Breast epithelium (tissue), 4 donors: ENCODE measurements around the gene SRPRB. TPM values are rescaled to one million over a fixed set of nuclear protein-coding genes. Genes with fewer than 3 reads are reported as not detected.

Experiments
- DNase-seq, 2 donors: peaks; one replicate each; pipeline ENCODE4 v3.0.0-alpha.2; 2019; ENCODE audit warnings: low spot score in 2 of 2
- H3K27ac ChIP-seq, 2 donors: fragments of 200-600 bp; sonication (generic) in 1 of 2; one replicate each; pipeline ENCODE4 v1.5.1; 2016 to 2019; ENCODE audit warnings: mild to moderate bottlenecking in 1 of 2
- H3K27me3 ChIP-seq, 2 donors: fragments of 200-600 bp; sonication (generic) in 1 of 2; one replicate each; pipeline versions ENCODE4 v1.5.1 to v1.6.0; 2017 to 2019; ENCODE audit warnings: control low read depth in 1 of 2, mild to moderate bottlenecking in 1 of 2
- H3K36me3 ChIP-seq: fragments of 200-600 bp; one replicate; pipeline ENCODE4 v1.5.1; 2019
- H3K4me1 ChIP-seq, 2 donors: fragments of 200-600 bp; sonication (generic); one replicate each; pipeline ENCODE4 v1.5.1; 2016 to 2019; ENCODE audit warnings: control low read depth in 1 of 2
- H3K4me3 ChIP-seq, 3 donors: fragments of 200-600 bp; sonication (generic); 1 replicate in 2 of 3; 2 replicates in 1 of 3; pipeline ENCODE4 v1.5.1; 2016 to 2019; ENCODE audit warnings: mild to moderate bottlenecking in 3 of 3, moderate library complexity in 2 of 3
- H3K9me3 ChIP-seq, 2 donors: fragments of 200-600 bp; sonication (generic) in 1 of 2; one replicate each; pipeline ENCODE4 v1.5.1; 2016 to 2019; ENCODE audit warnings: control low read depth in 1 of 2
- POLR2A ChIP-seq: fragments of 450-650 bp; IDR thresholded peaks from one replicate; pipeline ENCODE4 v1.6.1; 2016; ENCODE audit warnings: antibody characterized with exemption, mild to moderate bottlenecking, moderate library complexity
- POLR2AphosphoS5 ChIP-seq, 3 donors: sonication (generic); formaldehyde crosslinking; IDR thresholded peaks; one replicate each; pipeline ENCODE4 v1.6.1; 2017; ENCODE audit warnings: antibody characterized with exemption in 3 of 3
- intact Hi-C: fragments of 100-400 bp; cut with DNase I; formaldehyde crosslinking; loops from one replicate; pipeline ENCODE4 v1.15.1; 2023; ENCODE audit warnings: low total_unique reads
- total RNA-seq, 3 donors: library from RNA; depleted of rRNA; stranded (reverse); fragments of >200 nt; gene quantifications; one replicate each; pipeline ENCODE4 v1.1.0, GENCODE V29; 2016
- TF ChIP-seq, protein P1 (sequence below), 3 donors: fragments of 450-650 bp; IDR thresholded peaks; one replicate each; pipeline ENCODE4 v1.5.1; 2016 to 2017; ENCODE audit warnings: antibody characterized with exemption in 3 of 3, mild to moderate bottlenecking in 3 of 3, moderate library complexity in 3 of 3

SRPRB gene
- total RNA-seq, 3 donors from 2014 or later, result 17.1 to 35.1 (median 28.4) TPM

GRCh38 chr3:133821767-133822638 is 16.4 kb downstream of the SRPRB start:
- no peaks in the 10 kb centered on the region for H3K9me3 ChIP-seq
- TF ChIP-seq POLR2AphosphoS5 (IDR thresholded peaks at IDR 0.05) (no peak), POLR2A (no peak)
- TF ChIP-seq, protein P1, sequence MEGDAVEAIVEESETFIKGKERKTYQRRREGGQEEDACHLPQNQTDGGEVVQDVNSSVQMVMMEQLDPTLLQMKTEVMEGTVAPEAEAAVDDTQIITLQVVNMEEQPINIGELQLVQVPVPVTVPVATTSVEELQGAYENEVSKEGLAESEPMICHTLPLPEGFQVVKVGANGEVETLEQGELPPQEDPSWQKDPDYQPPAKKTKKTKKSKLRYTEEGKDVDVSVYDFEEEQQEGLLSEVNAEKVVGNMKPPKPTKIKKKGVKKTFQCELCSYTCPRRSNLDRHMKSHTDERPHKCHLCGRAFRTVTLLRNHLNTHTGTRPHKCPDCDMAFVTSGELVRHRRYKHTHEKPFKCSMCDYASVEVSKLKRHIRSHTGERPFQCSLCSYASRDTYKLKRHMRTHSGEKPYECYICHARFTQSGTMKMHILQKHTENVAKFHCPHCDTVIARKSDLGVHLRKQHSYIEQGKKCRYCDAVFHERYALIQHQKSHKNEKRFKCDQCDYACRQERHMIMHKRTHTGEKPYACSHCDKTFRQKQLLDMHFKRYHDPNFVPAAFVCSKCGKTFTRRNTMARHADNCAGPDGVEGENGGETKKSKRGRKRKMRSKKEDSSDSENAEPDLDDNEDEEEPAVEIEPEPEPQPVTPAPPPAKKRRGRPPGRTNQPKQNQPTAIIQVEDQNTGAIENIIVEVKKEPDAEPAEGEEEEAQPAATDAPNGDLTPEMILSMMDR (IDR thresholded peaks at IDR 0.05), result no peak
- no peaks in the 10 kb centered on the region for H3K27me3 ChIP-seq
- H3K27ac ChIP-seq, result peak overlapping the region; percentile 0 to 9
- peaks cover 6% of the 10 kb centered on the region for H3K36me3 ChIP-seq
- H3K4me3 ChIP-seq, result no peak overlapping the region
- no peaks in the 10 kb centered on the region for H3K4me1 ChIP-seq
- intact Hi-C loops, result no loop called here
- no peak for DNase-seq

DNA sequence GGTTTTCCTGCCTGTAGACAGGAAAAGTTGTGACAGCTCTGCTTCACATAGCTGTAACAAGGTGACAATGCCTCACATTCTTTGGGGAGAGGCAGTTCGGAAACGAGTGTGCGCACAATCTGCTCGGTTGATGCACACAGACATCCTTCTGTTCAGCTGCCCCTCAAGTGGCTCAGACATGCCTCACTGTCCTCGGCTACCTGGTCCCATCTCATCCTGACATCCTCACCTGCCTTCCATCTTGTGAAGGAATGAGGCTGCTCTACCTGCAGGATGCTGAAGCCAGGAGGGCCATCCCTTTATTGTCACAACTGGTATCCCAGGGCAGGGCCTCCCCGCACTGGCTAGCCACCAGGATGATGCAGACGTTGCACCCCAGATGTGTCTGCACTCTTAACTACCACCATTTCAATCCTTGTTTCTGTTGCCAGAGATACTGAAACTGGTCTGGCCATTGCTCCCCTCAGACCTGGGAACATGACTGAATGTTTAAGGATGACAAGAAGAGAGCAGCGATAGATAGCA is 19.4 kb downstream of the SRPRB start:
- no peak overlapping the region for H3K27ac ChIP-seq
- intact Hi-C loops, result no loop called here
- H3K4me3 ChIP-seq, result no peak overlapping the region
- no peaks in the 10 kb centered on the region for H3K4me1 ChIP-seq
- no peaks in the 10 kb centered on the region for H3K27me3 ChIP-seq
- no peak for TF ChIP-seq POLR2AphosphoS5 (IDR thresholded peaks at IDR 0.05)
- TF ChIP-seq POLR2A, result no peak
- TF ChIP-seq, protein P1 (IDR thresholded peaks at IDR 0.05), result no peak
- DNase-seq, result no peak
- peaks cover 3% of the 10 kb centered on the region for H3K36me3 ChIP-seq
- no peaks in the 10 kb centered on the region for H3K9me3 ChIP-seq

DNA sequence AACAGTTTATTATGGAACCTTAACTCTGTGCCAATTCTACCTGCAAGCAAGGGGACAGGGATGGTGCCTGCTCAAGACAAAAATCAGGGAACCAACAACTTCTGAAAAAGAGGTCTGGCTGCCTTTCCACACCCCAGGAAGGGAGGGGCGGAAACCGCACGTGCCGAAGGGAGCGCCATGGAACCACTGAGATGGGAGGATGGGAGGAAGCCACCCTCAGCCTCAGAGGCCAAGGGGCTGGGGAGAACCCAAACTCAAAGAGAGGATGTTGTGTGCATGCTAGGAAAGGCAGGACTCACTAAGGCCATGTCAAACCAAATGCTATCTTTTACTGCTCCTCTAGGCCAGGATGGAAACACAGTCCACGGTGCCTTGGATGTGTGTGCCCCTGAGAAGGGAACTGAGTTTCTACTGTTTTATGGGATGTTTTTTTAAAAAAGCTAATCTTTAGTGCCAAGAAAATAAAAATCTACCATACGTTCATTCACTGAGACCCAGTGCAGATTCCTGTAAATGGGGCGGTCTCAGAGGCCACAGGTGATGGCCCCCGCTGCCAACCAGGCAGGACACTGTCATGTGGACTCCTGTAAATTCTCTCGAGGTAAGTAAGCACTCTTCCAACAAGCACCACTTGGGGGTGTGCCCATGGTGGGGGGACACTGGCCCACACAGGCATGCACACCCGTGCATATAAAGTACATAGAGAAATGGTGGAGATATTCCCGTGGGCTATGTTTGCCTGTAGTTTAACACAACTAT is 20.5 kb downstream of the SRPRB start:
- Histone ChIP-seq H3K36me3 (no peaks in the 10 kb centered on the region), H3K4me3 (no peak overlapping the region), H3K27me3 (no peaks in the 10 kb centered on the region), H3K4me1 (no peaks in the 10 kb centered on the region), H3K27ac (no peak overlapping the region), H3K9me3 (no peaks in the 10 kb centered on the region)
- no peak for DNase-seq
- TF ChIP-seq, protein P1 (IDR thresholded peaks at IDR 0.05), result no peak
- TF ChIP-seq POLR2AphosphoS5 (IDR thresholded peaks at IDR 0.05), result no peak
- TF ChIP-seq POLR2A, result no peak
- intact Hi-C loops, result no loop called here

- intact Hi-C loops, result no loop called here
- Histone ChIP-seq H3K4me1 (no peaks in the 10 kb centered on the region), H3K4me3 (no peak overlapping the region), H3K27me3 (no peaks in the 10 kb centered on the region), H3K36me3 (no peaks in the 10 kb centered on the region), H3K9me3 (no peaks in the 10 kb centered on the region), H3K27ac (no peak overlapping the region)
- DNase-seq, result no peak
- TF ChIP-seq POLR2A (no peak), POLR2AphosphoS5 (IDR thresholded peaks at IDR 0.05) (no peak)
- TF ChIP-seq, protein P1 (IDR thresholded peaks at IDR 0.05), result no peak
Measured at GRCh38 chr3:133827136-133827535, 21.5 kb downstream of the SRPRB start.

- H3K27me3 ChIP-seq, result no peaks in the 10 kb centered on the region
- DNase-seq, result no peak
- intact Hi-C loops, result no loop called here
- no peaks in the 10 kb centered on the region for H3K4me1 ChIP-seq
- H3K9me3 ChIP-seq, result no peaks in the 10 kb centered on the region
- TF ChIP-seq, protein P1 (IDR thresholded peaks at IDR 0.05), result no peak
- TF ChIP-seq POLR2AphosphoS5 (IDR thresholded peaks at IDR 0.05), result no peak
- no peak for TF ChIP-seq POLR2A
- no peak overlapping the region for H3K4me3 ChIP-seq
- no peak overlapping the region for H3K27ac ChIP-seq
- no peaks in the 10 kb centered on the region for H3K36me3 ChIP-seq
Measured at GRCh38 chr3:133827684-133828083, 22.1 kb downstream of the SRPRB start.
